GM21381 (cell line): ENCODE measurements around the gene PPP2R3C.
"Not testable (repeated sequence)": the region's sequence is repeated elsewhere in the genome, so short reads cannot be mapped to it uniquely, and the experiment has no call there.

ENCODE experiments used
- ATAC-seq: cut with Tn5 transposase; IDR thresholded peaks from one replicate; pipeline ENCODE4 v1.9.1; 2021; ENCODE audit warnings: mild to moderate bottlenecking, moderate library complexity; ENCODE audit not compliant: unreplicated experiment

The PPP2R3C gene

DNA sequence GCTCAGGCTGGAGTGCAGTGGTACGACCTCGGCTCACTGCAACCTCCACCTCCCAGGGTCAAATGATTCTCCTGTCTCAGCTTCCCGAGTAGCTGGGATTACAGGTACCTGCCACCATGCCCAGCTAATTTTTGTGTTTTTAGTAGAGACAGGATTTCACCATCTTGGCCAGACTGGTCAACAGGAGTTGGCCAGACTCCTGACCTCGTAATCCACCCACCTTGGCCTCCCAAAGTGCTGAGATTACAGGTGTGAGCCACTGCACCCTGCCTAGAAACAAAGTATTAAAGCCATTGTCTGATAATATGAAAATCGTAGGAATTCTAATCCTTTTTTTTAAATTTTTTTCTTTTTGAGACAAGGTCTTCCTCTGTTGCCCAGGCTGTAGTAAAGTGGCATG lies 56.1 kb downstream of the PPP2R3C start:
- not testable (repeated sequence) for ATAC-seq

DNA sequence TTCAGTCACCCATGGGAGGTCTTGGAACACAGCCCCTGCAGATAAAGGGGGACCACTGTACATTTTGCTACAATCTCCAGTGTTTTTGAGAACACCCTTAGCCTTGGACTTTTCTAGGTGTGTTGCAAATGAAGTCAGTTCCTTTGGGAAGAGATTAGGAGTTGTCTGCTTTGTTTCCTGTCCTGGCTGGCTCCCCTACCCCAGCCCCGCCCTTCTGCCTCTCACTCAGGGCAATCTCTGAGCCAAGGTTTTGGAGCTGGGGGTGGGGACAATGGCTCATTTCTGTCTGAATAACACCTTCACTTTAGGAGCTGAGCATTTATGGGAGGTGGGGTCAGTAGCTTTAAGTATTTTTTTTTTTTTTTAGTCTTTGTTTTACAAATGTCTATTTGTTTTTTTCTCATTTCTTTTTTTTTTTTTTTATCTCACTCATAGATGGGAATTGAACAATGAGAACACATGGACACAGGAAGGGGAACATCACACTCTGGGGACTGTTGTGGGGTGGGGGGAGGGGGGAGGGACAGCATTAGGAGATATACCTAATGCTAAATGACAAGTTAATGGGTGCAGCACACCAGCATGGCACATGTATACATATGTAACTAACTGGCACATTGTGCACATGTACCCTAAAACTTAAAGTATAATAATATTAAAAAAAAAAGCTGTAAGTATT lies 60.5 kb downstream of the PPP2R3C start:
- ATAC-seq: not testable (repeated sequence)

DNA sequence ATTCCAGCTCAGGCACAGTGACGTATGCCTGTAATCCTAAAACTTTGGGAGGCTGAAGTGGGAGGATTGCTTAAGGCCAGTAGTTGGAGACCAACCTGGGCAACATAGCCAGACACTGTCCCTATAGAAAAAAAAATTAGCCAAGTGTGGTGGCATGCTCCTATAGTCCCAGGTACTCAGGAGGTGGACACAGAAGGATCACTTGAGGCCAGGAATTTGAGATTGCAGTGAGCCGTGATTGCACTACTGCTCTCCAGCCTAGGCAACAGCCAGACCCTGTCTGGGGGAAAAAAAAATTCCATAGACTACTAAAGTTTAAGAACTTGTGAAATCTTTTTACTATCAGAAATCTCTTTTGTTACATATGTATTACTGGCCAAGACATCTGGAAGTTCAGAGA lies 69.2 kb downstream of the PPP2R3C start:
- ATAC-seq: no peak

DNA sequence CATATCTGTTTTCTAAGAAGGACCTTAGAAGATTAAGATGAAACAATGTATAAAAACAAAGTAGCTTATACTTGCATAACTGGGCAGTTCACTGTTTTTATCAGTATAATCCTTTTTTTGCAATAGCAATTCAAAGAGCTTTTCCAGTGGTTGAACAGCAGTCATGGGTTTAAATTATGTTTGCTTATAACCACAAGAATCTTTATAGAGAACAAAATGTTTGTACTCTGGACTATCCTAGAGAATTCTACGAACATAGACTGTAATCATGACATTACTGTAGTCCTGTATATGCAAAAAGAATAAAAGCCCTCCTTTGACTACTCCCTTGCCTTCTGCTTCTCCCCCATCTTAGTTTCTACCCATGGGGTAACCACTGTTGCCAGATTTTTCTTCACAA lies 70.0 kb downstream of the PPP2R3C start:
- no peak for ATAC-seq

DNA sequence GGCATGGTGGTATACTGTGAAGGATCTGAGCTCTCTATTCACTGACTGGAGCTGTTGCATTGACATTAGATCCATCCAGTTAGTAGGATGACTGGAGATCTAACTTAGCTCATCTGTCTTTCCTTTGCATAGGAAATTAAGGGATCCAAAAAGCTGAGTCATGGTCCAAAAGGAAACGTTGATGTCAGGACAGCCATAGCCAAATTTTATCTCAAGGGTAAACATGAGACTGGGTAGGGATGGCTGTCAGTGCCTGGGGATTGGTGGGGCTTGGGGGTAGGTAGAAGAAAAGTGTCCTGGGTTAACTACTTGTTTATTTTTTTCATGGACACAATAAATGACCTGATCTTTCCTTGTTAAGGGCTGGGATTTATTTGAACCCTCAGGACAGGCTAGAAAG lies 71.1 kb downstream of the PPP2R3C start:
- ATAC-seq: no peak

DNA sequence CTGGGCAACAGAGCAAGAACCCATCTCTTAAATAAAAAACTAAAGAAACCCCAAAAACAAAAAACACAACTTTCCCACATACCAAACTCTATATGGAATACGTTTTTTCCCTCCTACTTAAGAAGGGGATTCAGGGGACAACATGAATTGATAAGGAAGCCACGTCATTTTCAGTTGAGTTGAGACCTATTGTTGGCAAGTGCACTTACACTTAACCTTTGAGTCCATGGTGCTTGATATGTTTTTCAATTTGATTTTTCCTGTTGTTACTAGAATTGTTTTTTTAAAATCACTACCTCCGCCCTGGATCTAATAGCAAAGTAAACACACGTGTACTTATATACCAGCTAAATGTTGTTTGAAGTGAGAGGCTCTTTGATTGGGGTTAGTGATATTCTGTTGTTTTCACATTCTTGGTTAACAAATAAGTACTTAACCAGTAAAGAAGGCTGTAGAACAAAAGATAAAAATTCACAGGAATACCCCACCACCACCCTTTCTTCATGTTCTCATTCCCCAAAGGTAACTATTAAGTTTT lies 73.7 kb downstream of the PPP2R3C start:
- ATAC-seq: no peak

DNA sequence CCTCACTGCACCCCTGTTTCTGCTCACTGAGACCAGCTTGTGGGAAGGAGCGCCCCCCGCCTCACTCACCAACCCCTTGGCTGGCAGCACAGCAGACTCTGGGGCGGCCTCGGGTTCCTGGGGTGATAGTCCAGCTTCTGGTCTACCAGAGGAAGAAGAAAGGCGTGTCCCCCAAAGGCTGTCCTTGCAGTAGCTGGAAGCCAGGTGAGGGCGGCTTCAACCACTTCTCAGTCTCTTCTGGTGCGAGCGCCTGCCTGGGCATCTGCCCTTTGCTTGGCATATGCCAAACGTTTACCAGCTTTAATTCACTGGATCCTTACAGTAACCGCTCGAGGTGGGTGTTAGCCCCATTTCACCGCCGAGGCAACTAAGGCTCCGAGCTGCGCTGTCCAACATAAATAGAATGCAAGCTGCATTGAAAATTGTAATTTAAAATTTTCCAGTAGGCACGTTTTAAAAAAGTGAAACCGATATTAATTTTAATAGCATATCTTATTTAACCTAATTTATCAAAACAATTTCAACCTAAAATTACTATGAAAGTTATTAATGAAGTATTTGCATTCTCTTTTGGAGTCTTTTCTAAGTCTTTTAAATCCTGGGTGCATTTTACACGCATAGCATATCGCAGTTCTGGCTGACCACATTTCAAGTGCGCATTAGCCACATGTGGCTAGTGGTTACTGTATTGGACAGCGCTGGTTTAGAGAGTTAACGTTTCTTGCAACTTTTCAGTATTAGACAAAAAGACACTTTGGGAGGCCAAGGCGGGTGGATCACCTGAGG lies 74.8 kb downstream of the PPP2R3C start:
- peak; percentile 29 for ATAC-seq

DNA sequence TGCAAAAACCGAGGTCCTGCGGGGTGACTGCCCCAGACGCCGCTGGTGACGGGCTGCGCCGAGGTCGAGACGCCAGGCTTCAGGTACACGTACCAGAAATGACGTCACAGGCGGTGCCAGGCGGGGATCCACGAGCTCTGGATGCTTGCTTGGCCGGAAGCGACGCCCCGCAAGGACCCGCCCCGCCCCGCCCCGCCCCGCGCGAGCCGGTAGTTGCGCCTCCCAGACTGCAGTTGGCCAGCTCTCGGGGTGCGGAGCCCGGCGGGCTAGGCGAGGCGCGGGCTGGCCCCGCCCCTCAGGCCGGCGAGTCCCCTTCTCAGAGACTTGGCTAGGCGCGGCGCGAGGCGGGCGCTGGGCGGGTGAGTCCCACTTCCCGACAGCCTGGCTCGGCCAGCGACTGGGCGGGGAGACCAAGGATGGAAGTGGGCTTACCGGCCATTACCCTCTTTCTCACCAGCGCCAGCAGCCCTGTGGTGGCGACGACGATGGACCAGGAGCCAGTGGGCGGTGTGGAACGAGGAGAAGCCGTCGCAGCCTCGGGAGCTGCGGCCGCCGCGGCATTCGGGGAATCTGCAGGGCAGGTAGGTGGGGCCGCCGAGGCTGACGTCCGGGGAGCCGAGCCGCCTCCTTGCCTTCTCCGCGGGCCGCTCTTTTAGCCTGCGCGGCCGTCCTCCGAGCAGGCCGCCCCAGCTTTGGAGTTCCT lies 75.6 kb downstream of the PPP2R3C start, which contains the start of gene FAM177A1:
FAM177A1 (plus strand) TSS at position 225 of the 703 bp plus-strand sequence; CDS start at position 417, 192 bp downstream.
- peak; percentile 95 for ATAC-seq

DNA sequence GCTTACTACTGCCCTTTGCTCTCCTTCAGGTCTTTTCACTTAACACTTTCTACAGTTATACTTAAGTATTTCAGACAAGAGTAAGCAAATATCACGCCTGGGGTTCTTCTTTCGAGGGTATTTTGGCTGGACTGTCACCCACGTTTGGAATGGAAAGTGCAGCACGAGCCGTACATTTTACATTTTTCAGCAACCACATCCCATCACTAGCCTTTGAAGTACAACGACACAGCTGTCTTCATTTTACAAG lies 76.1 kb downstream of the PPP2R3C start:
- ATAC-seq: no peak

DNA sequence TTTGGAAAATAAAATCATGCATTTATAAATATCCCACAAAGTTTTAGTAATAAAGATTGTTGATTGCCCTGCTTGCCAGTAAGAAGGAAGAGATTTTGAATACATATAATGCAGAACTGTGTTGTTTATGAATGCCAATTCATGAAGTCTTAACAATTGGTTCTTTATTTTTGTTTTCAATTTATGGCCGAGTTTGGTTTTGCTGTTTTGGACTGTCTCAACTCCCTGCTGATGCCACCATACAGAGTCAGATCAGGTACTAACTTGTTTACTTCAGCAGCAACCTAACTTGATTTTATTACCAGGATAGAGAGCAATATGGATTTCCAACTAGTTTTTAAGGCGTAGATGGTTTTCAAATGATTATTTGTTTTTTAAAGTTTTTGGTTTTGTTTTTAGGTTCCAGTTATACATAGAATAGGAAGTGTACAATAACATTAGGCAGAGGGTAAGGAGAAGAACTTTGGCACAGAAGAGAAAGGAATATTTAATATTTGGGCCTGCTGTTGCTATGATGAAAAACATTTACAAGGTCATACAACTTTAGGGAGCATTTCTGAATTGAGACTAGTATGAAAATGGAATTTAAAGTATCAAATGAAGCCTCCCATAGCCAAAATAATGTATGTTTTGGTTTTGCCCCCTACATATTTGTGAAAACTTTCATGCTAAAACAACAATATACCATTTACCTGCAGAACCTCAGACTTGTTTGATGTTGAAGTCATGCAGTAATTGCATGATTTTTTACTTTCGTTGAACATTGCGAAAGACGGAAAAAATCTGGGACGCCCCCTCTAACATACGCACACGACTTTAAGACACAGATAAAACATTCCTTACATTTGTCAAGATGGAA lies 76.6 kb downstream of the PPP2R3C start:
- no peak for ATAC-seq

DNA sequence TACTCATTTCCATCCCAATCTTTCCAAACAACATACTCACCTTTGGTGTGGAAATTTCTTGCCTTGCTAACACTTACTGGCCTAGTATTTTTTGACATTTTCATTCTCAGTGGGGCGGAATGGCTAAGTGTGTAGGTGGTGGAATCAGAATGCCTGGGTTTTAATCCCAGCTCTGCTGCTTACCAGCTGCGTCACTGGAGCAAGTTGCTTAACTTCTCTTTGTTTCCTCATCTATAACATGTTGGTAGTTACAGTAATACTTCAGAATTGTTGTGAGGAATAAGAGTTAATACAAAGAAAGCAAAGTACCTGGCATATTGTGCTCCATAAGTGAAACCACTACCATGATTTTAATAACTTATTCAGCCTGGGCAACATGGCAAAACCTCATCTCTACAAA lies 78.7 kb downstream of the PPP2R3C start:
- no peak for ATAC-seq

DNA sequence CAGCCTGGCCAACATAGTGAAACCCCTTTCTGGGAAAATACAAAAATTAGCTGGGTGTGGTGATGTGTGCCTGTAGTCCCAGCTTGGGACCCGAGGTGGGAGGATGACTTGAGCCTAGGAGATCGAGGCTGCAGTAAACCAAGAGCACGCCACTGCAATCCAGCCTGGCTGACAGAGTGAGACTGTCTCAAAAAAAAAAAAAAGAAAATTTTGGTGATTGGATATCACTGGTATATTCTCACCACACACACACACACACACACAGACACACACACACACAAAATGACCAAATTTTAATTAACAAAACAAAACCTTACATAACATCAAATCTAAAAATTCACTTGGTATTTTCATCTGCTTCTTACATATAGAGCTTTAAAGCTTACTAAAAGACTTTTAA lies 79.2 kb downstream of the PPP2R3C start:
- ATAC-seq: no peak

DNA sequence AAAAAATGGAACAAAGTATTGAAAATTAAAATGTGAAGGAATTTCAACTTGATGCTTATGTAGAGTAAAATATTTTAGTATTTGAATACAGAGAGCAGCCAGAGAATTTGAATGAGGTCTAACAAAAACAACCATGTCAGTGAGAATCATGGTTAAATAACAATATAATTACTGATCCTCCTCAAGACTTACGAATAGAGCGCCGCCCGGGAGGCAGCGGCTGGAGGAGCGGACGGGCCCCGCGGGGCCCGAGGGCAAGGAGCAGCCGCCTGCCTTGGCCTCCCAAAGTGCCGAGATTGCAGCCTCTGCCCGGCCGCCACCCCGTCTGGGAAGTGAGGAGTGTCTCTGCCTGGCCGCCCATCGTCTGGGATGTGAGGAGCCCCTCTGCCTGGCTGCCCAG lies 83.5 kb downstream of the PPP2R3C start:
- not testable (repeated sequence) for ATAC-seq
